Activated naive CD8-positive, alpha-beta T cell (primary cell): ENCODE measurements around the gene ARMH4.
"Not testable (repeated sequence)": the region's sequence is repeated elsewhere in the genome, so short reads cannot be mapped to it uniquely, and the experiment has no call there.

ENCODE experiments used
- H3K27ac Mint-ChIP-seq: one replicate; pipeline ENCODE4 v1.8.0; 2021; ENCODE audit warnings: mixed read lengths
- H3K27me3 Mint-ChIP-seq: one replicate; pipeline ENCODE4 v1.8.0; 2021; ENCODE audit warnings: mixed read lengths
- H3K36me3 Mint-ChIP-seq: one replicate; pipeline ENCODE4 v1.8.0; 2021; ENCODE audit warnings: mixed read lengths
- H3K4me1 Mint-ChIP-seq: one replicate; pipeline ENCODE4 v1.8.0; 2021; ENCODE audit warnings: low read depth, mixed read lengths
- H3K4me3 Mint-ChIP-seq: one replicate; pipeline ENCODE4 v1.8.0; 2021; ENCODE audit warnings: mild to moderate bottlenecking, mixed read lengths
- H3K9me3 Mint-ChIP-seq: one replicate; pipeline ENCODE4 v1.8.0; 2021; ENCODE audit warnings: low read depth, mixed read lengths

The ARMH4 gene

GRCh38 chr14:58128416-58128815, 23.6 kb downstream of the ARMH4 start:
- H3K27me3 Mint-ChIP-seq, result peaks cover 2% of the 10 kb centered on the region
- peaks cover 9% of the 10 kb centered on the region for H3K9me3 Mint-ChIP-seq
- no peak overlapping the region for H3K4me3 Mint-ChIP-seq

GRCh38 chr14:58122546-58122945, 29.5 kb downstream of the ARMH4 start:
- not testable (repeated sequence) for H3K4me3 Mint-ChIP-seq, H3K9me3 Mint-ChIP-seq, H3K36me3 Mint-ChIP-seq, H3K4me1 Mint-ChIP-seq, H3K27me3 Mint-ChIP-seq, H3K27ac Mint-ChIP-seq

More at GRCh38 chr14:58128416-58128815, 23.6 kb downstream of the ARMH4 start:
- Mint-ChIP-seq H3K27ac (no peak overlapping the region), H3K4me1 (no peaks in the 10 kb centered on the region), H3K36me3 (no peaks in the 10 kb centered on the region)

DNA sequence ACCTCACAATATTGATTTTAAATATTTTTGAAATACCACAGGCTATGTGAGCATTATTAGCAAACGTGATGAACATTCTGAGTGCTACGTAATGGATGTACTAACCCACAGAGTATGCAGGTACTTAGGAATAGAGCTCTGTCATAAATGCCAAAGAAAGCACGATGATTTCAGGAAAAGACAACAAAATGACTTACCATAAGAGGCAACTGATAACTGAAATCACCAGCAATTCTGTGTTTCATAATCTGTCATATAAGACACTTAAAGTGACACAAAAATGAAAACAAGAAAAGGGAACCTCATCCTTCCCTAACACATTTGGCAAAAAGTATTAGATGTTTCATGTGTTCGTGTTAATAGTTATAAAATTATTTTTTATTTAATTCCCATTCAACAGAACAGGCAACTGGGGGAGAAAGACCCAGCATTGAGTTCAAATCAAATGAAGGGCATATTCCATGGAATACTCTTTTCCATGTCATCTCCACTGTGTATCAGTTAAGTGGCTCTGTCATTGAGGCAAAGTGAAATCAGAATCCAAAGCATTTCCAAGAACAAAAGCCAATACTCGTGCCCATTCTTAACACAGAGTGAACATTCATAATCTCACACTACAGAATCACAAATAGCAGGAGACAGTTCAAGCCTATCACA, 30.4 kb downstream of the ARMH4 start:
- Mint-ChIP-seq H3K4me1 (no peaks in the 10 kb centered on the region), H3K4me3 (no peak overlapping the region), H3K9me3 (peaks cover 9% of the 10 kb centered on the region), H3K36me3 (no peaks in the 10 kb centered on the region), H3K27ac (no peak overlapping the region), H3K27me3 (peaks cover 3% of the 10 kb centered on the region)

DNA sequence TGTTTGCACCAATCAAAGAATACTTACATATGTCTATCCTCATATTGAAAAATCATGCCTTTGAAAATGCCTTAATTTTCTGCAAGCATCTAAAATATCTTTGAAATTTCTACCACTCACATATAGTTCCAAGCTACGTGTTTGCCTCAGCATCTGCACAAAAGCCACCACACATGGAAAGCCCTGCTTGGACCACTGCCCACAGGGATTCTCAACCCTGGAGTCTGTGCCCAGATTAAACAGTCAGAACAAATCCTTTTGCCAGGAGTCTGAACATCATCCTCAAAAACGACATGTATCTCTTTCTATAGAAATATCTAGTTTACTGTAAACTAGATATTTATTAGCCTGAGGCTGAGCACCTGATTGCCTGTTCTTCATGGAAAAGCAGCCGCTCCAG, 32.6 kb downstream of the ARMH4 start:
- H3K27me3 Mint-ChIP-seq, result peaks cover 5% of the 10 kb centered on the region
- H3K9me3 Mint-ChIP-seq, result no peaks in the 10 kb centered on the region
- no peak overlapping the region for H3K27ac Mint-ChIP-seq
- no peaks in the 10 kb centered on the region for H3K4me1 Mint-ChIP-seq
- H3K36me3 Mint-ChIP-seq, result peaks cover 4% of the 10 kb centered on the region
- no peak overlapping the region for H3K4me3 Mint-ChIP-seq

DNA sequence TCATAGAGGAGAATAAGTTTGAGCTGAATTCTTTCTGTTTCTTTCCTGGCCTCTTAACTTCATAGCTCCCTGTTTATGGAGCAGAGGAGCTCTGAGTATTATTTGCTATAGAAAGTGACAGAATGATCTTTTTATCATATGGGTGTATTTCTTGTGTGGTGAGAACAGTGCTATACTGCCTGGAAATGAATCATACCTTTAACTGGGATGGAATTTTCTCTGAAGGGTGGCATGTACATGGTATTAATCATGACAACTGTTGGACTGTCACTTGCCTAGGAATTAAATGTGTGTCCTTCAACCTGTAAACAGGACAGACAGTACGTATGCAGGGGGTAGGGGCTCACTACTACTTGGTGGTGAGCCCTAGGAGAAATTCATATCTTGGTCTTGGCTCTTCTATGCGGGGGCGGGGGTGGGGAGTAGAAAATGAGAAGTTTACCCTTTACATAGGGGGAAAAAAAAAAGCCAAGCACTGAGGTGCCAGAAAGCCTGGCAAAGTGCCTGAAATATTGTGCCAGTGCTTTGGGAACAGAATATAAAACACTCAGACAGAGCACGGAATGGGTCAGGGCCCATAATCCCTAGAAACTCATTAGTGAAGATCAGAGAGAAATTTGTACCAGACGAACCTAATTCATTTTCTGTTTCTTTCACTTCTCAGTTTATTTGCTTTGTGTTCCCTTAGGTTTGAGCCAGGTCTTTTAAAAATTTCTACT, 33.8 kb downstream of the ARMH4 start:
- Mint-ChIP-seq H3K27me3 (peaks cover 12% of the 10 kb centered on the region), H3K36me3 (peaks cover 4% of the 10 kb centered on the region), H3K9me3 (no peaks in the 10 kb centered on the region), H3K4me1 (no peaks in the 10 kb centered on the region), H3K4me3 (no peak overlapping the region), H3K27ac (no peak overlapping the region)

GRCh38 chr14:58109744-58110143, 42.3 kb downstream of the ARMH4 start:
- Mint-ChIP-seq H3K4me3 (no peak overlapping the region), H3K27ac (no peak overlapping the region), H3K27me3 (peaks cover 15% of the 10 kb centered on the region), H3K4me1 (no peaks in the 10 kb centered on the region), H3K36me3 (no peaks in the 10 kb centered on the region), H3K9me3 (no peaks in the 10 kb centered on the region)

GRCh38 chr14:58108717-58109116, 43.3 kb downstream of the ARMH4 start:
- Mint-ChIP-seq H3K27ac (no peak overlapping the region), H3K36me3 (no peaks in the 10 kb centered on the region), H3K4me3 (no peak overlapping the region), H3K27me3 (peaks cover 12% of the 10 kb centered on the region), H3K4me1 (no peaks in the 10 kb centered on the region), H3K9me3 (no peaks in the 10 kb centered on the region)

GRCh38 chr14:58107947-58108552, 44.0 kb downstream of the ARMH4 start:
- Mint-ChIP-seq H3K27ac (no peak overlapping the region), H3K4me3 (no peak overlapping the region), H3K36me3 (no peaks in the 10 kb centered on the region), H3K27me3 (peaks cover 11% of the 10 kb centered on the region), H3K4me1 (no peaks in the 10 kb centered on the region), H3K9me3 (no peaks in the 10 kb centered on the region)

DNA sequence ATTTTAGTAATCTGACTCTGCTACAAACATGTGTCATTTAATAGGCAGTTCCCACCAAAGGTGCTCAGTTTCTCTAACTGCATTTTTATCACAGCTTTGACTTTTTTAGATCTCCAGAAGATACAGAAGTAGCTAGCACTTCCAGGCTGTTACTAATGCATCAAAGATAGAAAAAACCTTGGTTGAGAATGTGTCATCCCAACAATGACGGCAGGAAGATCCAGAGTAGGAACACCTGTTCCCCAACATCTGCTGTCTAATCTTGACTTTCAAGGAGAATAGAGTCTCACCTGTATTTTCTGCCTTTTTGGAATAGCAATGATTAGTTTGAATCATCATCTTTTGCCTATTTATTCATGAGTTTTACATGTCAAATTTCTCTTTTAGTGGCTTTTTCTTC, 45.0 kb downstream of the ARMH4 start:
- no peaks in the 10 kb centered on the region for H3K9me3 Mint-ChIP-seq
- H3K4me1 Mint-ChIP-seq, result no peaks in the 10 kb centered on the region
- H3K27me3 Mint-ChIP-seq, result peaks cover 11% of the 10 kb centered on the region
- no peaks in the 10 kb centered on the region for H3K36me3 Mint-ChIP-seq
- no peak overlapping the region for H3K27ac Mint-ChIP-seq
- H3K4me3 Mint-ChIP-seq, result no peak overlapping the region

DNA sequence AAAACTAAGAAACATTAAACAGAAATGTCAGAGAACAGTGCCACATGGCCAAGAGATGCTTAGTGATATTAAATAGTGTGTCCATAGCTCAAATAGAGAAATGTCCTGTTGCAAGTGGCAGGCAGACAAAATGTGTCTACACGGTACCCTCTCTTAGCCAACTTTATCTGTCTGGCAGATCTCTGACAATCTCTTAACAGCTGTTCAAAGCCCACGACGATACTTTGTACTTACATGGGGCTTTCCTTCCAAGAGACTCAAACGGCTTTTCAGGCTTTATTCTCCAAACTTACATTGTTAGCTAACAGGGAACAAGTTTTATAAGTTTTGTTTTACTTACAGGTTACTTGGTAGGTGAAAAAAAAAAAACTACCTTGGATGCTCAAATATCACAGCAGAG, 45.6 kb downstream of the ARMH4 start:
- Mint-ChIP-seq H3K4me3 (no peak overlapping the region), H3K36me3 (no peaks in the 10 kb centered on the region), H3K4me1 (no peaks in the 10 kb centered on the region), H3K9me3 (no peaks in the 10 kb centered on the region), H3K27ac (no peak overlapping the region), H3K27me3 (peaks cover 11% of the 10 kb centered on the region)

DNA sequence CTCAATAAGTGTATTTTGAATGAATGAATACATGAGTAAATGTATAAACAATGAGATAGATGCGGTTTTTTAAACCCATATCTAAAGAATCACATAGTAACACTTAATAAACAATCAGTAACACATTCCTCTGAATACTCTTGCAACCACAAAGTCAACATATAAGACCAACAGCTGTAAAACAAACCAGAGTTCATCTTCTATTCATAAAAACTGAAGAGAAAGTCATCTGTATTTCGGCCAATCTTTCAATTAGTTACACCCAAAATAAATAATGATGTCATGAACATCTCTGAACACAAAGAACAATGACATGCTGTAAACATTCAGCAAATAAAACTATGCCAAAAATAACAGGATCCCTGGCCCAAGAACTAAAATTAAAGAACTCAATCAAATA, 47.2 kb downstream of the ARMH4 start:
- Mint-ChIP-seq H3K4me3 (no peak overlapping the region), H3K27me3 (peaks cover 11% of the 10 kb centered on the region), H3K9me3 (no peaks in the 10 kb centered on the region), H3K36me3 (no peaks in the 10 kb centered on the region), H3K27ac (no peak overlapping the region), H3K4me1 (no peaks in the 10 kb centered on the region)

- Mint-ChIP-seq H3K4me3 (no peak overlapping the region), H3K27me3 (peaks cover 10% of the 10 kb centered on the region), H3K4me1 (no peaks in the 10 kb centered on the region), H3K9me3 (no peaks in the 10 kb centered on the region), H3K36me3 (no peaks in the 10 kb centered on the region), H3K27ac (no peak overlapping the region)
Measured at GRCh38 chr14:58100735-58101368, 51.2 kb downstream of the ARMH4 start.

DNA sequence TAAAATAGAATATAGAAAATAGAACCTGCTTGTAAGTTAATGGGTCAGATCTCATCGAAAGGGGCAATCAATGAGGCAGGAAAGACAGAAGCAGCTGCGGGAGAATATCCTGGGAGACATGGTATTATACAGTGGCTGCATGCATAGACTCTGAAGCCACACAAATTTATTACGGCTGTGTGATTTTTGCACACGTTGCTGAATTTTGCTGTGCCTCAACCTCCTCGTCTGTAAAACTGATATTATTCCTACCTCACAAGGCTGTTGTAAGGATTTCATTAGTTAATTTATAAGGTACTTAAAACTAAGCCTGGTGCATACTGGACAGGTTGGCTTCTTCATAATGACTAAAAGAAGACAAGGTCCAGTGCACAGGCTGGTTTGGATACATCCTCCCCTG, 52.3 kb downstream of the ARMH4 start:
- no peaks in the 10 kb centered on the region for H3K9me3 Mint-ChIP-seq
- H3K36me3 Mint-ChIP-seq, result no peaks in the 10 kb centered on the region
- no peaks in the 10 kb centered on the region for H3K4me1 Mint-ChIP-seq
- H3K4me3 Mint-ChIP-seq, result no peak overlapping the region
- no peak overlapping the region for H3K27ac Mint-ChIP-seq
- H3K27me3 Mint-ChIP-seq, result peaks cover 6% of the 10 kb centered on the region

DNA sequence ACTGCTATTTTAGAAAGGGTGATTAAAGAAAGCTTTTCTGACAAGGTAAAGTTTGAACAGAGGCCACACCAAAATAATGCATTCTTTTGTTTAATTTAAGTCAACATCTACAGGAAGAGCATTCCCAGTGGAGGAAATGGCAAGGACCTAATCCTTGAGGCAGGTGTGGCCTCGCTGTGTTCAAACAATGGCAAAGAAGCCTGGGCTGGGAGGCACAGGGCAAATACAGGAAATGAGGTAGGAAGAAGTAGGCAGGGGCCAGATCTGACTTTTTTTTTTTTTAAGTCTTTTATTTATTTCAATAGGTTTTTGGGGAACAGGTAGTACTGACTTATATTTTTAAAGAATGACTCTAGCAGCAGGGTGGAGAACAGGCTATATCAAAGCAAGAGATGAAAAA, 53.5 kb downstream of the ARMH4 start:
- Mint-ChIP-seq H3K27ac (no peak overlapping the region), H3K4me1 (no peaks in the 10 kb centered on the region), H3K27me3 (peaks cover 3% of the 10 kb centered on the region), H3K36me3 (no peaks in the 10 kb centered on the region), H3K4me3 (no peak overlapping the region), H3K9me3 (no peaks in the 10 kb centered on the region)

DNA sequence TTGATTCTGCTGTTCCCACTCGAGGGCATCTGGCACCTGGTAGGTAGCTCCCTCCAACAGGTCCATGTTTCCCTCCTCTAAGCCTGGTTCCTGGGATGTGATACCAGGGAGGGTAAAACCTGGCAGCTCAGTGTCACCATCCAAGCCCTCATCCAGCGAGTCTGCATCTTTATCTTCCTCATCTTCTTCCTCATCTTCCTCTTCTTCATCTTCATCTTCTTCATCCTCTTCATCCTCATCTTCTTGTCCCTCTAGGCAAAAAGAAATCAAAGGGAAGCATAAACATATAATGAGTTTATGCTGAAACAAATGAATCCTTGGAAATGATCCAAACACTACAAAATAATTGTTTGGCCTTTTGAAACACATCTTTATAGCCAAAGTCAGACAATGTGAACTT, 55.3 kb downstream of the ARMH4 start:
- Mint-ChIP-seq H3K4me3 (no peak overlapping the region), H3K27me3 (peaks cover 3% of the 10 kb centered on the region), H3K9me3 (no peaks in the 10 kb centered on the region), H3K4me1 (no peaks in the 10 kb centered on the region), H3K36me3 (no peaks in the 10 kb centered on the region), H3K27ac (no peak overlapping the region)
